Stimulated activated CD4-positive, alpha-beta T cell treated with anti-CD3 and anti-CD28 coated beads, Interleukin-12 subunit alpha, Interleukin-12 subunit beta, amount 100 ng/mL, for 4 hours (primary cell): ENCODE measurements around the gene TMEM91.
"Not testable (repeated sequence)": the region's sequence is repeated elsewhere in the genome, so short reads cannot be mapped to it uniquely, and the experiment has no call there.

Experiments used
- DNase-seq: peaks from one replicate; pipeline ENCODE4 v3.0.0-alpha.2; 2020

TMEM91 gene

GRCh38 chr19:41353466-41354342 lies 22.6 kb upstream of the TMEM91 start, which contains the start of gene TGFB1:
TSS of gene TGFB1 (minus strand) at chr19:41353922. CDS start at chr19:41353044, 878 bp downstream.
- peak; percentile 92 for DNase-seq

GRCh38 chr19:41354343-41354953 lies 21.9 kb upstream of the TMEM91 start:
- no peak for DNase-seq

GRCh38 chr19:41355035-41355434 lies 21.3 kb upstream of the TMEM91 start:
- DNase-seq = no peak

GRCh38 chr19:41355802-41356201 lies 20.5 kb upstream of the TMEM91 start:
- DNase-seq = no peak

GRCh38 chr19:41356984-41357739 lies 19.2 kb upstream of the TMEM91 start:
- no peak for DNase-seq

GRCh38 chr19:41357746-41358145 lies 18.6 kb upstream of the TMEM91 start:
- no peak for DNase-seq

- DNase-seq = no peak
These were observed 16.6 kb upstream of the TMEM91 start for GRCh38 chr19:41359741-41360140.

GRCh38 chr19:41362143-41362847 lies 14.0 kb upstream of the TMEM91 start:
- DNase-seq = no peak

GRCh38 chr19:41363371-41363752 lies 13.0 kb upstream of the TMEM91 start:
- DNase-seq = no peak

- peak; percentile 95 for DNase-seq
These were observed 12.4 kb upstream of the TMEM91 start, which contains the start of gene B9D2 for GRCh38 chr19:41363753-41364523. TSS of gene B9D2 (minus strand) at chr19:41364149. CDS start at chr19:41363519, 630 bp downstream.

- DNase-seq = no peak
These were observed 11.6 kb upstream of the TMEM91 start for GRCh38 chr19:41364524-41365391.

GRCh38 chr19:41366089-41366488 lies 10.2 kb upstream of the TMEM91 start:
- DNase-seq = no peak

- DNase-seq = no peak
These were observed 8.5 kb upstream of the TMEM91 start for GRCh38 chr19:41367848-41368301.

- DNase-seq = no peak
These were observed 6.6 kb upstream of the TMEM91 start for GRCh38 chr19:41369769-41370168.

- not testable (repeated sequence) for DNase-seq
These were observed 5.2 kb upstream of the TMEM91 start for GRCh38 chr19:41371119-41371518.

GRCh38 chr19:41371541-41371940 lies 4.8 kb upstream of the TMEM91 start:
- DNase-seq = no peak

GRCh38 chr19:41372501-41372900 lies 3.8 kb upstream of the TMEM91 start:
- no peak for DNase-seq

- DNase-seq = no peak
These were observed 2.3 kb upstream of the TMEM91 start for GRCh38 chr19:41373993-41374392.

GRCh38 chr19:41376998-41377365 lies 649 bp downstream of the TMEM91 start:
- DNase-seq = no peak

GRCh38 chr19:41377977-41378709 lies 1.8 kb downstream of the TMEM91 start:
- no peak for DNase-seq
